ENCODE data around the gene ENPP1. TPM values are rescaled to one million over a fixed set of nuclear protein-coding genes. Genes with fewer than 3 reads are reported as not detected.
A peak's percentile ranks its signal among the peaks of the same experiment; 100 is the strongest.
"Not testable (repeated sequence)": the region's sequence is repeated elsewhere in the genome, so short reads cannot be mapped to it uniquely, and the experiment has no call there.

Gene ENPP1
- total and polyA plus RNA-seq, 11 donors: 0.60 to 4.2 (median 1.6) TPM

- DNase-seq (no peak), ATAC-seq (no peak)
- H3K9me3 ChIP-seq: peaks cover 0 to 15% (median 3%) of the 10 kb centered on the region in 12 donors
- peaks cover 0 to 2% (median 0%) of the 10 kb centered on the region in 9 donors for H3K27me3 ChIP-seq
- no peak overlapping the region for H3K27ac ChIP-seq
- intact Hi-C loops (cut with DNase I): no loop called here
- H3K36me3 ChIP-seq: no peaks in the 10 kb centered on the region
- no peak overlapping the region for H3K4me3 ChIP-seq
- TF ChIP-seq POLR2A (IDR thresholded peaks at IDR 0.05) (no peak), CTCF (IDR thresholded peaks at IDR 0.05) (no peak)
- H3K4me1 ChIP-seq: no peaks in the 10 kb centered on the region
These were observed 92.4 kb downstream of the ENPP1 start for GRCh38 chr6:131900231-131900630.

GRCh38 chr6:131901326-131901873, 93.6 kb downstream of the ENPP1 start:
- ATAC-seq; H3K36me3 ChIP-seq; H3K27ac ChIP-seq; DNase-seq; H3K4me1 ChIP-seq; intact Hi-C loops (cut with DNase I); H3K27me3 ChIP-seq; H3K4me3 ChIP-seq: not testable (repeated sequence)
- peaks cover 0 to 15% (median 3%) of the 10 kb centered on the region in 12 donors for H3K9me3 ChIP-seq
- 81 to 85% (median 82%) methylated on average over 5 of the region's 5 CpGs for WGBS, 4 donors

- H3K4me1 ChIP-seq; H3K9me3 ChIP-seq; H3K4me3 ChIP-seq; DNase-seq; H3K27ac ChIP-seq; ATAC-seq; H3K36me3 ChIP-seq; intact Hi-C loops (cut with DNase I); H3K27me3 ChIP-seq: not testable (repeated sequence)
- WGBS, 4 donors: 89 to 92% (median 91%) methylated on average over 8 to 12 of the region's 12 CpGs
These were observed 95.9 kb downstream of the ENPP1 start for GRCh38 chr6:131903734-131904133.

GRCh38 chr6:131908787-131909186, 101.0 kb downstream of the ENPP1 start:
- H3K36me3 ChIP-seq; H3K27ac ChIP-seq; DNase-seq; H3K27me3 ChIP-seq; H3K9me3 ChIP-seq; intact Hi-C loops (cut with DNase I); H3K4me3 ChIP-seq; H3K4me1 ChIP-seq; ATAC-seq: not testable (repeated sequence)
- WGBS, 4 donors: 71 to 94% (median 84%) methylated on average over 3 of the region's 3 CpGs

GRCh38 chr6:131909408-131910218, 101.8 kb downstream of the ENPP1 start:
- WGBS, 4 donors: 64 to 69% (median 69%) methylated on average over 4 of the region's 4 CpGs
- intact Hi-C loops (cut with DNase I): loop anchor here (1.0 to 10.0 kb wide), 8 partner anchors 122 to 1025 kb away; no protein-coding TSS in a partner anchor
- ATAC-seq (peak in 1 of 4 donors; percentile 78), DNase-seq (peak in 4 of 5 donors; percentile 49 to 58 (median 58))
- Histone ChIP-seq H3K9me3 (no peaks in the 10 kb centered on the region), H3K27me3 (peaks cover 0 to 16% (median 0%) of the 10 kb centered on the region in 9 donors), H3K4me3 (no peak overlapping the region), H3K27ac (no peak overlapping the region), H3K4me1 (no peaks in the 10 kb centered on the region), H3K36me3 (no peaks in the 10 kb centered on the region)
- TF ChIP-seq POLR2A (IDR thresholded peaks at IDR 0.05): no peak
- peak; percentile 76 to 92 (median 87) for TF ChIP-seq CTCF (IDR thresholded peaks at IDR 0.05)

Measured in heart left ventricle (tissue), 16 donors.